ENCODE data around the gene TUBGCP5. TPM values are rescaled to one million over a fixed set of nuclear protein-coding genes. Genes with fewer than 3 reads are reported as not detected.

The TUBGCP5 gene
- total RNA-seq, 1 donor from 2014 or later, result 14.6 TPM

- no peak overlapping the region for H3K27ac Mint-ChIP-seq (ENCODE audit: unreplicated experiment)
- no peaks in the 10 kb centered on the region for H3K9me3 Mint-ChIP-seq (ENCODE audit: low read depth)
- H3K4me1 Mint-ChIP-seq (ENCODE audit: low read depth), result peaks cover 52% of the 10 kb centered on the region
- no peak for DNase-seq (ENCODE audit: low spot score)
- H3K4me3 Mint-ChIP-seq (ENCODE audit: unreplicated experiment), result no peak overlapping the region
- TF ChIP-seq, protein P1, sequence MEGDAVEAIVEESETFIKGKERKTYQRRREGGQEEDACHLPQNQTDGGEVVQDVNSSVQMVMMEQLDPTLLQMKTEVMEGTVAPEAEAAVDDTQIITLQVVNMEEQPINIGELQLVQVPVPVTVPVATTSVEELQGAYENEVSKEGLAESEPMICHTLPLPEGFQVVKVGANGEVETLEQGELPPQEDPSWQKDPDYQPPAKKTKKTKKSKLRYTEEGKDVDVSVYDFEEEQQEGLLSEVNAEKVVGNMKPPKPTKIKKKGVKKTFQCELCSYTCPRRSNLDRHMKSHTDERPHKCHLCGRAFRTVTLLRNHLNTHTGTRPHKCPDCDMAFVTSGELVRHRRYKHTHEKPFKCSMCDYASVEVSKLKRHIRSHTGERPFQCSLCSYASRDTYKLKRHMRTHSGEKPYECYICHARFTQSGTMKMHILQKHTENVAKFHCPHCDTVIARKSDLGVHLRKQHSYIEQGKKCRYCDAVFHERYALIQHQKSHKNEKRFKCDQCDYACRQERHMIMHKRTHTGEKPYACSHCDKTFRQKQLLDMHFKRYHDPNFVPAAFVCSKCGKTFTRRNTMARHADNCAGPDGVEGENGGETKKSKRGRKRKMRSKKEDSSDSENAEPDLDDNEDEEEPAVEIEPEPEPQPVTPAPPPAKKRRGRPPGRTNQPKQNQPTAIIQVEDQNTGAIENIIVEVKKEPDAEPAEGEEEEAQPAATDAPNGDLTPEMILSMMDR (IDR thresholded peaks at IDR 0.05), result no peak
- no peaks in the 10 kb centered on the region for H3K27me3 Mint-ChIP-seq (ENCODE audit: low read depth)
- peaks cover under 1% of the 10 kb centered on the region for H3K36me3 Mint-ChIP-seq (ENCODE audit: low read depth)
Measured at GRCh38 chr15:22951381-22952280, 87.7 kb downstream of the TUBGCP5 start.

DNA sequence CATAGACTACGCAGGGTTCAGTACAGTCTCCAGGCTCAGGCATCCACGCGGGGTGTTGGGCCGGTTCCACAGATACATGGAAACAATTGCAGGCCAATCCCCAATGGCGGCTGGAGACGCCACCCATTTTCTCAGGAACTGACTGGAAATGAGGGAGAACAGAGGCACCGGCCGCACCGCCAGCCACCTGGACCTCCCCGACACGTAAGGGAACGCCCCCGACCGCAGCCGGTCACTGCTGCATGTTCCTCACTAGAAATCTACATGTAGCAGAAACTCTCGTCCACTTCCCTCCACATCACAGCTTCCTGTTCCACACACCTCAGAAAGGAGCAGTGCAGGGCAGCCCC lies 88.4 kb downstream of the TUBGCP5 start:
- H3K9me3 Mint-ChIP-seq (ENCODE audit: low read depth), result no peaks in the 10 kb centered on the region
- no peaks in the 10 kb centered on the region for H3K27me3 Mint-ChIP-seq (ENCODE audit: low read depth)
- H3K4me1 Mint-ChIP-seq (ENCODE audit: low read depth), result peaks cover 46% of the 10 kb centered on the region
- DNase-seq (ENCODE audit: low spot score), result no peak
- TF ChIP-seq, protein P1 (IDR thresholded peaks at IDR 0.05), result no peak
- no peak overlapping the region for H3K4me3 Mint-ChIP-seq (ENCODE audit: unreplicated experiment)
- H3K36me3 Mint-ChIP-seq (ENCODE audit: low read depth), result peaks cover 1% of the 10 kb centered on the region
- no peak overlapping the region for H3K27ac Mint-ChIP-seq (ENCODE audit: unreplicated experiment)

DNA sequence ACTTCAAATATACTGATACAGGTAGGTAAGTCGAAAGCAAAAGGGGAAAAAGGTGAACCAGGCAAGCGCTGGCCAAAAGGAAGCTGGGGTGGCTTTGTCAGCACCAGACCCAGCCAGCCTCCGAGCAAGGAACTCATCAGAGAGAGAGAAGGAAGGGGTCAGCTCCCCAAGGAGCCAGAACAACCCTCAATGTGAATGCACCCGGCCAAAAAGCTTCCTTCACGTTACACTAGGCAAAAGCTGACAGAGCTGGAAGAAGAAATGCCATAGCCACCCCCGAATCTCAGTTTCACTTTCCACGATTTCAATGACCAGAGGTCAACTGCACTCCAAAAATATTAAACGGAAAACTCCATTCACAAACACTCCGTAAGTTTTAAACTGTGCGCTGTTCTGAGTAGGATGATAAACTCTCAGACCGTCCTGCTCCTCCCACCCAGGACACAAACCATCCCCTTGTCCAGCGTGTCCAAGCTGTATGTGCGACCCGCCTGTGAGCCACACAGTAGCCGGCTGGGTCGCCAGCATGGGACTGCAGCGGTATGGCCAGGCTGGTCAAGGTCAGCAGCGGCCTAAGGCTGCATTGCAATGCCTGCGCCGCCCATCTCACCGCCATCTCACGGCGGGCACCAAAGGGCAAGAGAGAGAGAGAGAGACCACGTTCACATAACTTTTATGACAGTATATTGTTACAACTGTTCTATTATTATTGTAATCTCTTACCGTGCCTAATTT lies 88.9 kb downstream of the TUBGCP5 start:
- peaks cover 40% of the 10 kb centered on the region for H3K4me1 Mint-ChIP-seq (ENCODE audit: low read depth)
- no peak overlapping the region for H3K4me3 Mint-ChIP-seq (ENCODE audit: unreplicated experiment)
- peaks cover 1% of the 10 kb centered on the region for H3K36me3 Mint-ChIP-seq (ENCODE audit: low read depth)
- no peak for DNase-seq (ENCODE audit: low spot score)
- H3K27ac Mint-ChIP-seq (ENCODE audit: unreplicated experiment), result peak overlapping the region; percentile 10
- TF ChIP-seq, protein P1 (IDR thresholded peaks at IDR 0.05), result no peak
- H3K9me3 Mint-ChIP-seq (ENCODE audit: low read depth), result no peaks in the 10 kb centered on the region
- H3K27me3 Mint-ChIP-seq (ENCODE audit: low read depth), result no peaks in the 10 kb centered on the region

Other genes with a start within 250 kb of the TUBGCP5 start
- gene NIPA2, start 200.9 kb downstream of the TUBGCP5 start, total RNA-seq, result 59.3 to 60.9 TPM (median 60.4 TPM) in 3 replicates
- 98.5 to 102 TPM (median 101 TPM) in 3 replicates for gene CYFIP1, start 59.2 kb downstream of the TUBGCP5 start, total RNA-seq
- not detected in 3 replicates for gene GOLGA6L1, start 97.3 kb upstream of the TUBGCP5 start, total RNA-seq

Data from chondrocyte (in vitro differentiated cells).